HG03108 (cell line): ENCODE results near the gene OPN1LW.
"Not testable (repeated sequence)": the region's sequence is repeated elsewhere in the genome, so short reads cannot be mapped to it uniquely, and the experiment has no call there.

Experiments
- ATAC-seq: cut with Tn5 transposase; IDR thresholded peaks from one replicate; pipeline ENCODE4 v1.9.1; 2021; ENCODE audit warnings: moderate library complexity; ENCODE audit not compliant: unreplicated experiment

Gene OPN1LW

GRCh38 chrX:154132366-154132765, 11.7 kb upstream of the OPN1LW start:
- ATAC-seq = no peak

- no peak for ATAC-seq
Measured at GRCh38 chrX:154135458-154136229, 8.4 kb upstream of the OPN1LW start.

GRCh38 chrX:154136627-154137161, 7.3 kb upstream of the OPN1LW start:
- ATAC-seq = no peak

- ATAC-seq = no peak
Measured at GRCh38 chrX:154138857-154139256, 5.2 kb upstream of the OPN1LW start.

GRCh38 chrX:154140206-154140605, 3.8 kb upstream of the OPN1LW start:
- ATAC-seq = no peak

- no peak for ATAC-seq
Measured at GRCh38 chrX:154140742-154141141, 3.3 kb upstream of the OPN1LW start.

- ATAC-seq = no peak
Measured at GRCh38 chrX:154142386-154142785, 1.7 kb upstream of the OPN1LW start.

GRCh38 chrX:154142950-154143745, 895 bp upstream of the OPN1LW start:
- ATAC-seq = no peak

- not testable (repeated sequence) for ATAC-seq
Measured at GRCh38 chrX:154151030-154151429, 7.0 kb downstream of the OPN1LW start.

- ATAC-seq = not testable (repeated sequence)
Measured at GRCh38 chrX:154156221-154156620, 12.2 kb downstream of the OPN1LW start.

- ATAC-seq = not testable (repeated sequence)
Measured at GRCh38 chrX:154157207-154157606, 13.2 kb downstream of the OPN1LW start.

- ATAC-seq = not testable (repeated sequence)
Measured at GRCh38 chrX:154159345-154159744, 15.3 kb downstream of the OPN1LW start.

- not testable (repeated sequence) for ATAC-seq
Measured at GRCh38 chrX:154164902-154165301, 20.9 kb downstream of the OPN1LW start.

- ATAC-seq = not testable (repeated sequence)
Measured at GRCh38 chrX:154168384-154168783, 24.3 kb downstream of the OPN1LW start.

- ATAC-seq = peak; percentile 87
Measured at GRCh38 chrX:154172535-154172943, 28.5 kb downstream of the OPN1LW start.

GRCh38 chrX:154174356-154174755, 30.3 kb downstream of the OPN1LW start:
- ATAC-seq = not testable (repeated sequence)

GRCh38 chrX:154182296-154182695, 38.3 kb downstream of the OPN1LW start, which contains the start of gene OPN1MW:
OPN1MW (plus strand) TSS chrX:154182596; CDS start chrX:154182678, 82 bp downstream.
- ATAC-seq = not testable (repeated sequence)

- ATAC-seq = not testable (repeated sequence)
Measured at GRCh38 chrX:154183794-154184193, 39.8 kb downstream of the OPN1LW start.

GRCh38 chrX:154192846-154193245, 48.8 kb downstream of the OPN1LW start:
- ATAC-seq = not testable (repeated sequence)

- not testable (repeated sequence) for ATAC-seq
Measured at GRCh38 chrX:154194316-154194715, 50.3 kb downstream of the OPN1LW start.

GRCh38 chrX:154196466-154196865, 52.4 kb downstream of the OPN1LW start:
- ATAC-seq = not testable (repeated sequence)
